Mucosa of descending colon (tissue), 3 donors: Measurements from ENCODE around the gene SYNJ2. TPM values are rescaled to one million over a fixed set of nuclear protein-coding genes. Genes with fewer than 3 reads are reported as not detected.
A peak's percentile ranks its signal among the peaks of the same experiment; 100 is the strongest.

Experiments used
- ATAC-seq: fragments of 200-7000 bp; cut with Tn5 transposase; one replicate; pipeline ENCODE4 v1.9.1; 2020; ENCODE audit warnings: mild to moderate bottlenecking, moderate library complexity
- DNase-seq, 3 donors: peaks; one replicate each; pipeline ENCODE4 v3.0.0-alpha.2; 2020
- H3K36me3 ChIP-seq: fragments of 200-600 bp; one replicate; pipeline ENCODE4 v1.8.0; 2021; ENCODE audit warnings: low read depth, mild to moderate bottlenecking
- H3K4me1 ChIP-seq: fragments of 200-600 bp; one replicate; pipeline ENCODE4 v1.8.0; 2021; ENCODE audit warnings: low read depth, mild to moderate bottlenecking
- H3K4me3 ChIP-seq: fragments of 200-600 bp; one replicate; pipeline ENCODE4 v1.8.0; 2021; ENCODE audit warnings: mild to moderate bottlenecking
- H3K9me3 ChIP-seq: fragments of 200-600 bp; one replicate; pipeline ENCODE4 v1.8.0; 2021; ENCODE audit warnings: mild to moderate bottlenecking
- CTCF ChIP-seq: fragments of 200-600 bp; IDR thresholded peaks from one replicate; pipeline ENCODE4 v1.8.0; 2022; ENCODE audit warnings: antibody characterized with exemption, mild to moderate bottlenecking
- intact Hi-C, 2 donors: fragments of 100-400 bp; cut with DNase I in 1 of 2; cut with micrococcal nuclease in 1 of 2; formaldehyde crosslinking; loops; one replicate each; pipeline versions ENCODE4 v1.11.0 to v1.11.1; 2022; cut with DNase I, micrococcal nuclease
- total RNA-seq, 3 donors: library from RNA; stranded (reverse); fragmentation: NEBNext Ultra II Directional in 2 of 3; extraction: Animal tissue kit (Norgen Biotek cat#: 25700) in 2 of 3; gene quantifications; one replicate each; pipeline versions ENCODE4 v1.2.1 to v1.2.4, GENCODE V29; 2021 to 2023
- donor health status: DM: no; HTN: no; CAD: no; lungs with moderate emphysema.
- donor health status: DM: no; HTN: no; CAD: no.
- donor health status: DM: no; HTN: yes; CAD: no.

SYNJ2 gene
- total RNA-seq, 3 donors from 2014 or later: 28.3 to 45.9 (median 39.6) TPM

- ATAC-seq: no peak
- Histone ChIP-seq H3K36me3 (peaks cover 3% of the 10 kb centered on the region), H3K4me1 (peaks cover 12% of the 10 kb centered on the region), H3K9me3 (no peaks in the 10 kb centered on the region), H3K4me3 (no peak overlapping the region)
- peak in 1 of 3 donors; percentile 22 for DNase-seq
- intact Hi-C loops: no loop called here
- TF ChIP-seq CTCF: no peak
These were observed 84.6 kb downstream of the SYNJ2 start for GRCh38 chr6:158066136-158066781.

GRCh38 chr6:158067436-158068015 is 85.9 kb downstream of the SYNJ2 start:
- TF ChIP-seq CTCF: no peak
- peaks cover 3% of the 10 kb centered on the region for H3K36me3 ChIP-seq
- intact Hi-C loops: no loop called here
- H3K4me1 ChIP-seq: peaks cover 16% of the 10 kb centered on the region
- DNase-seq (no peak), ATAC-seq (no peak)
- no peak overlapping the region for H3K4me3 ChIP-seq
- H3K9me3 ChIP-seq: no peaks in the 10 kb centered on the region

- peaks cover 16% of the 10 kb centered on the region for H3K4me1 ChIP-seq
- peaks cover 3% of the 10 kb centered on the region for H3K36me3 ChIP-seq
- no peak for TF ChIP-seq CTCF
- intact Hi-C loops: no loop called here
- no peak overlapping the region for H3K4me3 ChIP-seq
- no peaks in the 10 kb centered on the region for H3K9me3 ChIP-seq
- peak; percentile 2 for ATAC-seq
- DNase-seq: peak in 1 of 3 donors; percentile 31
These were observed 86.7 kb downstream of the SYNJ2 start for GRCh38 chr6:158068156-158068892.

GRCh38 chr6:158068893-158069799 is 87.5 kb downstream of the SYNJ2 start:
- peaks cover 16% of the 10 kb centered on the region for H3K4me1 ChIP-seq
- DNase-seq (peak; percentile 76 to 86 (median 83)), ATAC-seq (peak; percentile 94)
- H3K9me3 ChIP-seq: no peaks in the 10 kb centered on the region
- intact Hi-C loops: no loop called here
- TF ChIP-seq CTCF: no peak
- H3K4me3 ChIP-seq: no peak overlapping the region
- peaks cover 3% of the 10 kb centered on the region for H3K36me3 ChIP-seq

GRCh38 chr6:158069800-158070195 is 88.1 kb downstream of the SYNJ2 start:
- H3K9me3 ChIP-seq: no peaks in the 10 kb centered on the region
- ATAC-seq: no peak
- peaks cover 16% of the 10 kb centered on the region for H3K4me1 ChIP-seq
- no peak for DNase-seq
- no peak for TF ChIP-seq CTCF
- peaks cover 3% of the 10 kb centered on the region for H3K36me3 ChIP-seq
- no peak overlapping the region for H3K4me3 ChIP-seq
- intact Hi-C loops: loop anchor here in 1 of 2 donors (10.0 kb wide), 1 partner anchor 115 kb away; no protein-coding TSS in a partner anchor
